HG02884 (cell line): ENCODE results near the gene RMI2.

Source experiments
- ATAC-seq: cut with Tn5 transposase; IDR thresholded peaks from one replicate; pipeline ENCODE4 v1.9.1; 2021; ENCODE audit warnings: mild to moderate bottlenecking, moderate library complexity; ENCODE audit not compliant: unreplicated experiment

RMI2 gene

DNA sequence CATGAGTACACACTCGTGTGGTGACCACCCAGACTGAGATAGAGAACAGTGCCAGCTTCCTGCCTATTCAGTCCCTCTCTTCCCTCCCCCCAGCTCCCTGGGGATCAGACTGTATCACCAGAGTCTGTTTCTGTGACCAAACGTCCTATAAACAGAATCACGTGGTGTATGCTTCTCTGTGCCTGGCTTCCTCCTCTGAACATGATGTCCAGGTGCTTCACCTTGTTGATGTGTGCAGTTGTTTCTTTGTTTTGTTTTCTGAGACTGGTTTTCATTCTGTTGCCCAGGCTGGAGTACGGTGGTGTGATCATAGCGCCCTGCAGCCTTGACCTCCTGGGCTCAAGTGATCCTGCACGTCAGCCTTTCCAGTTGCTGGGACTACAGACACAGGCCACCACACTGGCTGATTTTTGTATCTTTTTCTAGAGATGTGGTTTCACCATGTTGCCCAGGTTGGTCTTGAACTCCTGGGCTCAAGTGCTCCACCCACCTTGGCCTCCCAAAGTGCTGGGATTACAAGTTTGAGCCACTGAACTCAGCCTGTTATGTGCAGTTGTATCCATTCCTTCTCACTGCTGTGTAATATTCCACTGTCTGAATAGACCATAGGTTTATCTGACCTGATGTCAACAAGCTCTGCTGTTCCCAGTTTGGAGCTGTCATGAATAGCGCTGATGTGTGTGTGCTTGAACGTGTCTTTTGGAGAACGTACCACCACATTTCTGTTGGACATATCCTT is 35.2 kb upstream of the RMI2 start:
- no peak for ATAC-seq

DNA sequence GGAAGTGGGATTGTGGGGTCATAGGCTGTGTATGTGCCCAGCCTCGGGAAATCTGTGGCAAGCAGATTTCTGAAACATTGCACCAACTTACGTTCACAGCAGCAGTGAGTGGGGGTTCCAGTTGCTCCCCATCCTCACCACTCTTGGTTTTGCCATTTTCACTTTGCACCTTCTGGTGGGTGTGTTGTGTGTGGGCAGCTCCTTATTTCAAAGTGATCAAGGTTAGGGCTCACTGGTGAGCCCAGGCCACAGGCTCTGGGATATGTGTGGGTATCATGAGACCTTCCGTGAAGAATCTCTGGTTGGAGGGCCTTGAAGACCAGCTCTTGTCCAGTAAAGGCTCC is 34.7 kb upstream of the RMI2 start:
- no peak for ATAC-seq

DNA sequence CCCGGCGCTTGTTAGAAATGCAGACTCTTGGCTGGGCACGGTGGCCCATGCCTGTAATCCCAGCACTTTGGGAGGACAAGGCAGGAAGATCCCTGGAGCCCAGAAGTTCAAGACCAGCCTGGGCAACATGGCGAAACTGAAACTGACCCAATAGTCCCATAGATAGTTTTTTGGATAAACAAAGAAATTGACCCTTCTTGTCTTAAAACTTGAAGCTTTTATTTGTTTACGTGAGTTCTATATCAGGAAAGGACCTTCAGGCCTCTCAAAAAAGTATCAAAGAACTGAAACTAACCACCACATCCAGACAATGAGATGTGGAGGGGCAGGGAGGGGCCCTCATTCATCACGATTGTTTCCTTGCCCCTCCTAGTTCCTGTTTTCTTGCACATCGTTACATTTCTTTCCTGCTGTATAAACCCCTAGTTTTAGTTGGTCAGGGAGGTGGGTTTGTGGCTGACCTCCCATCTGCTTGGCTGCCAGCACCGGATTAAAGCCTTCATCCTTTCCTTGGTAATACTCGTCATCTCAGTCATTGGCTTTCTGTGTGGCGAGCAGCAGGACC is 34.2 kb upstream of the RMI2 start:
- ATAC-seq, result no peak

DNA sequence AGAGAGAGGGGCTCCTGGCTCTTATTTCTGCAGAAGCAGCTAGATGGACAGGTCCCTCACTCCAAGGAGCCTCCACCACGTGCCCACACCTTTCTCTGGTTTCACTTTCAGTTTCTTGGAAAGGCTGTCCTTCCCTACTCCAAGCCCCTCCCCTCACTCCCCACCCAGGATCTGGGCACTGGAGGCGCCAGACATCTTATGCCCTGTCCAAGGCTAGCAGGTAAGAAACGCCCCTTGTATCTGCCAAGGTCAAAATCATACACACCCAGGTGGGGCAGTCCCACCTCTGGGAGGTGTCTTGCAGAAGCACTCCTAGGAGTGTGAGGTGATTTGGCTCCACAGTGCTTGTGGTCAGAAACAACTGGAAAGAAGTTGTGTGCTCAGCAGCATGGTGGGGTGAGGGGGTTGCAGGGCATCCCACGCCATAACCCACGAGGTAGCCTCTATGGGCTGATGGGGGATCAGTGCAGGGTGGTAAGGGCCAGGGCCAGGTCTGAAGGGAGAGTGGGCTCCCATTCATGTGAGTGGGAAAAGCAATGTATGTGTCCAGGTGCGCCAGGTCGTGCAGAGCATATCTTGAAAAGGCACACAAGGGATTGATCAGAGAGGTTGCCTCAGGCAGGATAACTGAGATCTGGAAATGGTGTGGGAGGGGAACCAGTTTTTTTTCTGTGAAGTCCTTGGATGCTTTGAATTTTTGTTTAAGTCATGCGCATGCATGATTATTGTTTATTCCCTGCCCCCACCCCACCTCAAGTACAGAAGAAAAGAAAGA is 32.4 kb upstream of the RMI2 start:
- no peak for ATAC-seq

DNA sequence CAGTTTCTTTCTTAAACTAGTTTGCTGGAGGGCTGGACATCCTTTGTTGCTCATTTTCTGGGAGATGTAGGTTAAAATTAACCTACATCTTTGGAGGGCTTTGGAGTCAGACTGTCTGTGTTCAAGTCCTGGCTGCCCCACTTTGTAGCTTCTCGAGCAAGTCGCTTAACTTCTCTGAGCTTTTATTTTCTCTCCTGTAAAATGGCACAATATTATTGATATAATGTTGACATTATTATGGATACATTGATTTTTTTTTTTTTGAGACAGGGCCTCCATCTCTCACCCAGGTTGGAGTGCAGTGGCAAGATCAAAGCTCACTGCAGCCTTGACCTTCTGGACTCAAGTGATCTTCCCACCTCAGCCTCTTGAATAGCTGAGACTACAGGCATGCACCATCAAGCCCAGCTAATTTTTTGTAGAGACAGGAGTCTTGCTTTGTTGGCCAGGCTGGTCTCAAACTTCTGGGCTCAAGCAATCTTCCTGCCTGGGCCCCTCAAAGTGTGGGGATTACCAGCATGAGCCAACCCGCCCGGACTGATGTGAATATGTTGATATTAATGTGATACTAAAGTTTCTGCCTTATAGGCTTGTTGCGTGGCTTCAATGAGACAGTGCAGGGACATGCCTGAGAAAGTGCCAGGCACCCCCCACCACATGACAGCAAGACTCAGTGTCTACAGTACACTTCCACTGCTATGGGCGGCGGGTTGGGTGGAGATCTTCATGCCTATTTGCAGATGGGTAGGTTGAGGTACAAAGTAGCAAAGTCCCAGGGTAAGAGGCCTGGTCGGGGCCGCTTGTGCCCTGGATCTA is 31.6 kb upstream of the RMI2 start:
- ATAC-seq, result no peak

DNA sequence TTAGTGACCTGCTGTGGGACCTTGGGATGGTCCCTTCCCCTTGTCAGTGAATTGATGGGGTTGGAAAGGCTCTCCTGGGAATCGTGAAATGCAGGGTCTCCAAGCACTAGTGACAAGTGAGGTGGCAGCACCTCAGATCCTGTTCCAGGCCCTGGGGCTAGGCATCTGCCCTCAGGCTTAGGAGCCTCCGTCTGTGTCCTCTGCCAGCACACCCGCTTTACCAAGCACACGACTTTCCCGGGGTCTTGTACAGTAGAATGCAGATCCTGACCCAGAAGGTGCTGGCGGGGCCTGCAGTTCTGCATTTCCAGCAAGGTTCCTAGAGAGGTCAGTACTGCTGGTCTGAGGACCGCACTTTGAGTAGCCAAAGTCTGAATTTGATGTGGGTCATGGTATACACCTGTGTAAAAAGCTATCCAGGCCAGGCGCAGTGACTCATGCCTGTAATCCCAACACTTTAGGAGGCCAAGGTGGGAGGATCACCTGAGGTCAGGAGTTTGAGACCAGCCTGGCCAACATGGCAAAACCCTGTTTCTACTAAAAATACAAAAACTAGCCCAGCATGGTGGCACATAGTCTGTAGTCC is 30.9 kb upstream of the RMI2 start:
- no peak for ATAC-seq

DNA sequence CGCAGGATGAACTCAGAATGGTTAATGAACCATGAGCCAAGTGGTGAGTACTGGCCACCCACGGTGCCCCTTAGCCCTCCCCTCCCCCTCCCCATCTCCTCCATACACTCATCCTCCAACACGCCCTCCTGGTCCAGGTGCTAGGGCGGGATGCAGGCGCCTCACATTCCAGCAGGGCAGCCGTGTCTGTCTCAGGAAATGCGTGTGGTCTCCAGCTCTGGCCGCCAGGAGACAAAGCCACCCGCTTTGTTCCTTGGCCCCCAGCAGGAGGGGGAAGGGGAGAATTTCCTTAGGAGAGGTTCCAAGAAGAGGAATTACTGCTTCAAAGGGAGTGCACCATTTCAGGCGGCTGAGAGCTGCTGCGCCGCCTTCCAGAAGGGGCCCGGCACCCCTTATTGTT is 29.7 kb upstream of the RMI2 start:
- ATAC-seq, result no peak

DNA sequence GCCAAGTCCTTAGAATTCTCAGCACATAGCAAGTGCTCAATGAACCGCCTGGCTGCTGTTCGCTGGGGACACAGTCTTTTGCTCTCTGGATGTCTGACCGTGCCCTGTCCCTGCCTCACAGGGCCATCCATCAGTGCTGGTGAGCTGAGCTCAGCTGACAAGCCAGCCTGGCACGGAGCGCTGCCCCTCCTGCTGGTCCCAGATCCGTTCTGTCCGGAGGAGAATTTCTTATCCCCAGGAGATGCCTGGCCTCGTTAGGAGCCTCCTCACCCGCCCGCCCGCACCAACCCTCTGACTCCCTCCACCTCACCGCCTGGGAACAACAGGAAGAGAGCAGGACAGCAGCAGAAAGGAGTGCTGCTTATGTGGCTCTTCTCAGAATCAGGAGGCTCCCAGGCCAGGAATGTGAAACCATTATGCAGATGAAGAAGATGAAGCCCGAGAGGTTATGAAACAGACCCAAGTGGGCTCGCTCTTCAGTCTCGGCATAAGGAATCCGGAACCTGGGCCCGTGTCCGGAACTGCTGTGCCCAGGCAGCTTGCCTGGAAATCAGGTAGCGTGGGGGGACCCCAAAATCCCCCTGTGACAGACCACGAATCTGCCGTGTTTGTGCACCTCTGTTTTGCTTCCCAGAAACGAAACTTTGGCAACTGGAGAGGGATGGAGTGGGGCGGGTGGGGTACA is 28.8 kb upstream of the RMI2 start:
- ATAC-seq, result no peak

DNA sequence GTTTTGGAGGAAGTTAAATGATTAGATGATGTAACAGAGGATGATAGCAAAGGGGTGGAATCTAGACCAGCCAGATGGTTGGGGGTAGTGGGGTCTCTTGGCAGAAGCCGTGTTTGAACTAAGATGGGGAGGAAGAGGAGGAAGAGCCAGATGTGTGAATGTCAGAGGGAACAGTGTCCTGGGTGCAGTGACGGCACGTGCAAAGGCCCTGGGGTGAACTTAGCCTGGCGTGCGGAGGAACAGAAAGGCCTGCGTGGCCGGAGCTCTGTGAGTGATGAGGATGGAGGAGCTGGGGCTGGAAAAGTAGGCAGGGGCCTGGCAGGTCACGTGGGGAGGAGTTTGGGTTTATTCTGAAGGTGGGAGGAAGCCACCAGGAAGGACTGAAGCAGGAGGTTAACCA is 26.4 kb upstream of the RMI2 start:
- ATAC-seq, result no peak

DNA sequence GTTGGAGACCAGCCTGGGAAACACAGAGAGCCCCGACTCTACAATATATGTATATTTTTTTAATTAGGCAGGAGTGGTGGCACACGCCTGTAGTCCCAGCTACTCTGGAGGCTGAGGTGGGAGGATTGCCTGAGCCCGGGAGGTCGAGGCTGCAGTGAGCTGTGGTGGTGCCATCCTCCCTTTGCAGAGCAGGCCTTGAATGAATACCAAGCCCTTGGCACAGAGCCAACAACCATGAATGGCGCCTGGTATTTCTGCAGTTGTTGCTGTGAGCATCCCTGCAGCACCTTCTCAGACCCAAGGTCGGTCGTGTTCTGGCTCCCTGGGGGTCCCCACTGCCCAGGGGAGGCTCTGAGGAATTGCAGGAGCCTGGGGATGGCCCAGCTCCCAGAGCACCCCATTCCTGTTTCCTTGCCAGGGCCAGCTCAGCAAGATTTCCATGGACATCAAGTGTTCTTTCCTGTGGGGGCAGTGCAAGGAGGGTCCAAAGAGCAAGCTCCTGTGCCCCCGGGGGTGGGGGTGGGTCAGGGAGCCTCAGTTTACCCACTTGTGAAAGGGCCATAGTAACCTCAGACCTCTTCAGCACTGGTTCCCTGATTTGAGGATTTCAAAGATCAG is 25.6 kb upstream of the RMI2 start:
- ATAC-seq, result no peak

DNA sequence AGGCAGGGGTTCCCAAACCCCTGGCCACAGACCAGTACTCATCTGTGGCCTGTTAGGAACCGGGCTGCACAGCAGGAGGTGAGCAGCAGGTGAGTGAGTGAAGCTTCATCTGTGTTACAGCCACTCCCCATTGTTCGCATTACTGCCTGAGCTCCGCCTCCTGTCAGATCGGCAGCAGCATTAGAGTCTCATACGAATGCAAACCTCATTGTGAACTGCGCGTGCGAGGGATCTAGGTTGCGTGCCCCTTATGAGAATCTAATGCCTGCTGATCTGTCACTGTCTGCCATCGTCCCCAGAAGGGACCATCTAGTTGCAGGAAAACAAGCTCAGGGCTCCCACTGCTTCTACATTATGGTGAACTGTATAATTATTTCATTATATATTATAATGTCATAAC is 25.1 kb upstream of the RMI2 start:
- ATAC-seq, result no peak

DNA sequence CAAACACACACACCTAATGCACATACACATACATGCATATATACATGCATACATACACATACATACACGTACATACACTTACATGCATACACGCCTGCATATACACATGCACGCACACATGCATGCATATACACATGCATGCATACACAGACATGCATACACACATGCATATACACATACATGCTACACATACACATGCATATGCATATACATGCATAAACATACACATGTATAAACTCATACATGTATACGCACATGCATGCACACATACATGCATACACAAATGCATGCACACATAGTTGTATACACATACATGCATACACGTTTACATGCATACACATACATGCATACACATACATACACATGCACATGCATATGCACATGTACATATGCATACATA is 23.6 kb upstream of the RMI2 start:
- no peak for ATAC-seq

DNA sequence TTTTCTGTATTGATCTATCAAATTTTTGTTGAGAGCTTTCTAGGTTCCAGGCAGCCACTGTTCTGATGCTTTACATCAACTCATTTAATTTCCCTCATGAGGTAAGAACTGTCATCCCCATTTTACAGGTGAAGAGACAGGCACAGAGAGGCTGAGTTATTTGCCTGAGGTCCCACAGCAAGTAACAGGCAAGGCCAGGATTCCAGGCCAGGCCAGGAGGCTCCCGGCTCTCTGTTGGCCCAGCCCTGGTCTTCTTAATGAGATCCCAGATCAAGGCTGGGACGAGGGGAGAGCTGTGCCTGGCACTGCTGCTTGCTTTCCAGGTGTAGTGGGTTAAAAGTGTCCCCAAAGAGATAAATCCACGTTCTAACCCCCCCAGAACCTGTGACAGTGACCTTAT is 22.4 kb upstream of the RMI2 start:
- ATAC-seq, result no peak

DNA sequence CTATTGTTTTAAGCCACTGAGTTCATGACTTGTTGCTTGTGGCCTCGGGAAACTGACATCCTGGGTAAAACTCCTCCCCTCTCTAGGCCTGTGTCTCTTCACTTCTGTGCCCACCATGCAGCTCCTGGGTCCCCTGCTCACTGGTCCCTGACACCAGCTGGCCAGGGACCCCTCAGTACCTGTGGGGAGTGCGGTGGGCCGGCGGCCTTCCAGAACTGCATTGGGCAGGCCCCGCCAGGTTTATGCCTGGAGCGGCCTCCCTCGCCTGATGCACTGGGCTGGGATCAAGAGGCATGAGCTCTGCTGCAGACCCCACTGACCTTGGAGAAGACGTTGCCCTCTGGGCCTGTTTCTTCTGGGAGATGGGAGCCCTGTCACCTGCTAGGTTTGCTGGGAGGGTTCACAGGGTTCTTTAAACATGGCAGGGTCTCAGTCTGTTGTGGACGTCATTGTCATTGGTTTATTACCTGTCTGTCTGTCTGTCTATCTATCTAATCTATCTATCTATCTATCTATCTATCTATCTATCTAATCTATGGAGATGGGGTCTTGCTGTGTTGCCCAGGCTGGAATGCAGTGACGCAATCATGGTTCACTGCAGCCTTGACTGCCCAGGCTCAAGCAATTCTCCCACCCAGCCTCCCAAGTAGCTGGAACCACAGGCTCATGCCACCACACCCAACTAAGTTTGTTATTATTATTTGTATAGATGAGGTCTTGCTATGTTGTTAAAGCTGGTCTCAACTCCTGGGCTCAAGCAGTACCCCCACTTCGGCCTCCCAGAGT is 21.5 kb upstream of the RMI2 start:
- no peak for ATAC-seq

DNA sequence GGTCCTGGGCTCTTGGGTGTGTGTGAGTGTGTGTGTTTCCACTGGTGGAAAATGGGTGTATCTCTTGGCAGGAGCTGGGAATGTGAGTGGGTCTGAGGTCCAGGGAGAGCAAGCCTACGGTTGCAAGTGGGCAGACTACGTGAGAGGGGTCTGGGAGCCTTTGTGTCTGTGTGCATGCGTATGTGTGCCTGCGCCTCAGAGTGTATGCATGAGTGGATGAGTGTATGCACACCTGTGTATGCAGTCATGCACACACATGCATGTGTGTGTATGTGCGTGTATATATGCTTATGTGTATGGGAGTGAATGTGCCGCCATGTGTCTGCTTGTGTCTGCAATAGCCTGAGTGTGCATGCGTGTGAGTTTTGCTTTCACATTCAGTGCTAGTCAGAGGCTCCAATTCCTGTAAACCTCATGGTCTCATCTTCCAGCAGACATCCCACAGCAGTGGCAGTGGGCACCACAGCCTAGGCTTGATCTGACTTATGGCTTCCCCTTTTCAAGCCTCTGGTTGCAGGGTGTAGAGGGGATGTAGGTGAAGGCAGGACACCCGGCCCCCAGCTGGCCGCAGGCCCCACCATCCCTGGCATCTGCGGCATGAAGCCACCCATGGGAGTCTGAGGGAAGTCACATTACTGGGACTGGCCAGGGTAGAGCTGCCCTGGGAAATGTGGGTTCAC is 19.7 kb upstream of the RMI2 start:
- no peak for ATAC-seq

DNA sequence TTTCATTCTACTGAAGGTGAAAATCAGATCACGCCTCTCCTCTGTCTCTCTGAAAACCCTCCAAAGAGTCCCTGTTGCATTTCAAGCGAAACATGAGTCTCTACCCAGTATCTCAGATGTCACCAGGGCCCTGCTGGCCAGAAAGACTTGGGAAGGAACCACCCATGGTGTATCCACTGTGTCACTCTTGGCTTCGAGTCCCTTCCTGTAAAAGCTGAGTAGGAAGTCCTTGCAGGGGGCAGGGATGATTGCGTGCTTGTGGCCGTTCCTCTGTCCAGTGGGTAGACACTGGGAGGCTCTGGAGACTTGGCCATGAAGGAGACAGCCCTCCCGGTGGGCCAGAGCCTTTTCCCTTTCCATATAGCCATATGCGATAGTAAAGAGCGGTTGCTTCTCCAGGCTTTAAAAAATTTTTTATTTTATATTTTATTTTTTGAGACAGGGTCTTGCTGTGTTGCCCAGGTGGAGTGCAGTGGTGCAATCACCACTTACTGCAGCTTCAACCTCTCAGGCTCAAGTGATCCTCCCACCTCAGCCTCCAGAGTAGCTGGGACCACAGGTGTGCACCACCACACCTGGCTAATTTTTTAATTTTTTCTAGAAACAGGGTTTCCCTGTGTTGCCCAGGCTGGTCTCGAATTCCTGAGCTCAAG is 19.0 kb upstream of the RMI2 start:
- ATAC-seq, result no peak

DNA sequence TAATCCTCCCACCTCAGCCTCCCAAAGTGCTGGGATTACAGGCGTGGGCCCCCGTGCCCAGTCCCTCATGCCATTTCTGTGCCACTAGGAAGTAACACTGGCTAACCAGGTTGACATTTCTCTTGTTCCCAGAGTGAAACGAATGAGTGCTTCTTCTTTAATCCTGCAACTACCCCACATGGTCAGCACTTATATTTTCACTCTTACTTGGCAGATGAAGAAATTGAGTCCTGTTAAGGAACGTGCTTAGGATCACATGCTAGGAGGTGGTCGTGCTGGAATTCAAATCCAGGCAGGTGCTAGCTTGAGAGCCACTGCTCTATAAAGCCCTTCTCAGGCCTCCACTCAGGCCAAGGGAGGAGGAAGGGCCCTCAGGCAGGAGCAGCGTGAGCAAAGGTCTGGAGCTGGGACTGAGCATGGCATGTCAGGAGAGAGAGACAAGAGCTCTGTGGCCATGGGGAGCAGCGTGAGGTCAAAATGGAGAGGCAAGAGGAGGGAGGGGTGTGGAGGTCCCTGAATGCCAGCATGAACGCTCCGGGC is 18.5 kb upstream of the RMI2 start:
- no peak for ATAC-seq
